H1 (cell line): ENCODE results near the gene SNX25. TPM values are rescaled to one million over a fixed set of nuclear protein-coding genes. Genes with fewer than 3 reads are reported as not detected.

ENCODE experiments used
- CTBP2 ChIP-seq: IDR thresholded peaks from 2 replicates; pipeline ENCODE4 v1.7.0; 2011; ENCODE audit warnings: borderline replicate concordance, mild to moderate bottlenecking, moderate library complexity, mixed read lengths, low read length; ENCODE audit not compliant: insufficient read depth, insufficient read length
- EGR1 ChIP-seq: IDR thresholded peaks from 2 replicates; pipeline ENCODE4 v1.6.1; 2011; ENCODE audit warnings: low read depth, low read length, borderline replicate concordance
- GABPA ChIP-seq: IDR thresholded peaks from 2 replicates; pipeline ENCODE4 v1.6.1; 2011; ENCODE audit warnings: mild to moderate bottlenecking, low read length, moderate library complexity, borderline replicate concordance; ENCODE audit not compliant: insufficient read depth
- GTF2F1 ChIP-seq: IDR thresholded peaks from 2 replicates; pipeline ENCODE4 v1.6.1; 2012; ENCODE audit warnings: low read depth, low read length, improper control_type of control experiment, borderline replicate concordance
- JUND ChIP-seq: IDR thresholded peaks from 2 replicates; pipeline ENCODE4 v1.6.1; 2011; ENCODE audit warnings: mild to moderate bottlenecking, improper control_type of control experiment, low read length
- PHF8 ChIP-seq: fragments of 200-600 bp; sonication (generic); conservative IDR thresholded peaks from 2 replicates; pipeline ENCODE4 v1.7.1; 2012; ENCODE audit warnings: low read depth, mild to moderate bottlenecking, inconsistent platforms, low read length, moderate library complexity
- RBBP5 ChIP-seq: IDR thresholded peaks from 2 replicates; pipeline ENCODE4 v1.7.1; 2012; ENCODE audit warnings: low read depth, mild to moderate bottlenecking, inconsistent platforms, low read length, moderate library complexity, borderline replicate concordance
- SP2 ChIP-seq: IDR thresholded peaks from 2 replicates; pipeline ENCODE4 v1.6.1; 2012; ENCODE audit warnings: mild to moderate bottlenecking, low read length, inconsistent platforms
- TEAD4 ChIP-seq: IDR thresholded peaks from 2 replicates; pipeline ENCODE4 v1.6.1; 2012; ENCODE audit warnings: low read depth, low read length, inconsistent platforms, mixed read lengths
- polyA plus RNA-seq, 7 experiments: library from polyadenylated mRNA; depleted of rRNA in 3 of 7; stranded (reverse) in 5 of 7; unstranded in 2 of 7; fragments of >200 nt in 5 of 7; fragments of 200-250 nt in 2 of 7; gene quantifications; 1 replicate in 5 of 7; 2 replicates in 1 of 7; 4 replicates in 1 of 7; pipeline versions ENCODE4 v1.2.1 to v1.2.3, GENCODE V29; 2011 to 2013; ENCODE audit warnings: missing spikeins in 2 of 7, mixed read lengths in 2 of 7
- total RNA-seq: library from RNA; stranded (reverse); fragmentation: NEBNext Ultra II Directional; extraction: Animal tissue kit (Norgen Biotek cat#: 25700); gene quantifications from 2 replicates; pipeline ENCODE4 v1.2.1, GENCODE V29; 2021
- TF ChIP-seq, protein P1 (sequence below): fragments of 300-600 bp; sonication (generic); IDR thresholded peaks from 2 replicates; pipeline ENCODE4 v1.7.1; 2012; ENCODE audit warnings: low read length, moderate library complexity, mild to moderate bottlenecking, inconsistent platforms; ENCODE audit not compliant: insufficient replicate concordance

SNX25 gene
- total and polyA plus RNA-seq, 2 of the 8 experiments (the other 6 are each of a cell fraction or from before 2014, with no cell fraction given), result 5.4 to 19.9 TPM

DNA sequence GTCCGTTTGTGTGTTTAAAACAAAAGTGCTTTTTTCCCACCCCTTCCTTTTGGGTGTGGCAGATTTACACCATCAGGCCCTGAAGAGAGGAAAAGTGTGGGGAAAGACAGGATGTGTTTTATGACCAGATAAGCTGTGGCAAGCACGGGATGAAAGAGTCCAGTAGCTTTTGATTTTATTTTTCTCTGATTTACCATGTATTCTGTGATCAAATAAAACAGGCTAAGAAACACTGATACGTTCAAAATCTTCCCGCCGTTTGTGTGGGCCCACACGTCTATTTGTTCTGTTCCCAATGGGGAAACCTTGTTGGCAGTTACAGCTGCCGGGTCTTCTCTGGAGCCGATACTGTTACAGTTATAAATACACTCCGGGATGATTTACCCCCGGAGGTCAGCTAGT is 175.5 kb downstream of the SNX25 start (continued):
- TF ChIP-seq, protein P1, sequence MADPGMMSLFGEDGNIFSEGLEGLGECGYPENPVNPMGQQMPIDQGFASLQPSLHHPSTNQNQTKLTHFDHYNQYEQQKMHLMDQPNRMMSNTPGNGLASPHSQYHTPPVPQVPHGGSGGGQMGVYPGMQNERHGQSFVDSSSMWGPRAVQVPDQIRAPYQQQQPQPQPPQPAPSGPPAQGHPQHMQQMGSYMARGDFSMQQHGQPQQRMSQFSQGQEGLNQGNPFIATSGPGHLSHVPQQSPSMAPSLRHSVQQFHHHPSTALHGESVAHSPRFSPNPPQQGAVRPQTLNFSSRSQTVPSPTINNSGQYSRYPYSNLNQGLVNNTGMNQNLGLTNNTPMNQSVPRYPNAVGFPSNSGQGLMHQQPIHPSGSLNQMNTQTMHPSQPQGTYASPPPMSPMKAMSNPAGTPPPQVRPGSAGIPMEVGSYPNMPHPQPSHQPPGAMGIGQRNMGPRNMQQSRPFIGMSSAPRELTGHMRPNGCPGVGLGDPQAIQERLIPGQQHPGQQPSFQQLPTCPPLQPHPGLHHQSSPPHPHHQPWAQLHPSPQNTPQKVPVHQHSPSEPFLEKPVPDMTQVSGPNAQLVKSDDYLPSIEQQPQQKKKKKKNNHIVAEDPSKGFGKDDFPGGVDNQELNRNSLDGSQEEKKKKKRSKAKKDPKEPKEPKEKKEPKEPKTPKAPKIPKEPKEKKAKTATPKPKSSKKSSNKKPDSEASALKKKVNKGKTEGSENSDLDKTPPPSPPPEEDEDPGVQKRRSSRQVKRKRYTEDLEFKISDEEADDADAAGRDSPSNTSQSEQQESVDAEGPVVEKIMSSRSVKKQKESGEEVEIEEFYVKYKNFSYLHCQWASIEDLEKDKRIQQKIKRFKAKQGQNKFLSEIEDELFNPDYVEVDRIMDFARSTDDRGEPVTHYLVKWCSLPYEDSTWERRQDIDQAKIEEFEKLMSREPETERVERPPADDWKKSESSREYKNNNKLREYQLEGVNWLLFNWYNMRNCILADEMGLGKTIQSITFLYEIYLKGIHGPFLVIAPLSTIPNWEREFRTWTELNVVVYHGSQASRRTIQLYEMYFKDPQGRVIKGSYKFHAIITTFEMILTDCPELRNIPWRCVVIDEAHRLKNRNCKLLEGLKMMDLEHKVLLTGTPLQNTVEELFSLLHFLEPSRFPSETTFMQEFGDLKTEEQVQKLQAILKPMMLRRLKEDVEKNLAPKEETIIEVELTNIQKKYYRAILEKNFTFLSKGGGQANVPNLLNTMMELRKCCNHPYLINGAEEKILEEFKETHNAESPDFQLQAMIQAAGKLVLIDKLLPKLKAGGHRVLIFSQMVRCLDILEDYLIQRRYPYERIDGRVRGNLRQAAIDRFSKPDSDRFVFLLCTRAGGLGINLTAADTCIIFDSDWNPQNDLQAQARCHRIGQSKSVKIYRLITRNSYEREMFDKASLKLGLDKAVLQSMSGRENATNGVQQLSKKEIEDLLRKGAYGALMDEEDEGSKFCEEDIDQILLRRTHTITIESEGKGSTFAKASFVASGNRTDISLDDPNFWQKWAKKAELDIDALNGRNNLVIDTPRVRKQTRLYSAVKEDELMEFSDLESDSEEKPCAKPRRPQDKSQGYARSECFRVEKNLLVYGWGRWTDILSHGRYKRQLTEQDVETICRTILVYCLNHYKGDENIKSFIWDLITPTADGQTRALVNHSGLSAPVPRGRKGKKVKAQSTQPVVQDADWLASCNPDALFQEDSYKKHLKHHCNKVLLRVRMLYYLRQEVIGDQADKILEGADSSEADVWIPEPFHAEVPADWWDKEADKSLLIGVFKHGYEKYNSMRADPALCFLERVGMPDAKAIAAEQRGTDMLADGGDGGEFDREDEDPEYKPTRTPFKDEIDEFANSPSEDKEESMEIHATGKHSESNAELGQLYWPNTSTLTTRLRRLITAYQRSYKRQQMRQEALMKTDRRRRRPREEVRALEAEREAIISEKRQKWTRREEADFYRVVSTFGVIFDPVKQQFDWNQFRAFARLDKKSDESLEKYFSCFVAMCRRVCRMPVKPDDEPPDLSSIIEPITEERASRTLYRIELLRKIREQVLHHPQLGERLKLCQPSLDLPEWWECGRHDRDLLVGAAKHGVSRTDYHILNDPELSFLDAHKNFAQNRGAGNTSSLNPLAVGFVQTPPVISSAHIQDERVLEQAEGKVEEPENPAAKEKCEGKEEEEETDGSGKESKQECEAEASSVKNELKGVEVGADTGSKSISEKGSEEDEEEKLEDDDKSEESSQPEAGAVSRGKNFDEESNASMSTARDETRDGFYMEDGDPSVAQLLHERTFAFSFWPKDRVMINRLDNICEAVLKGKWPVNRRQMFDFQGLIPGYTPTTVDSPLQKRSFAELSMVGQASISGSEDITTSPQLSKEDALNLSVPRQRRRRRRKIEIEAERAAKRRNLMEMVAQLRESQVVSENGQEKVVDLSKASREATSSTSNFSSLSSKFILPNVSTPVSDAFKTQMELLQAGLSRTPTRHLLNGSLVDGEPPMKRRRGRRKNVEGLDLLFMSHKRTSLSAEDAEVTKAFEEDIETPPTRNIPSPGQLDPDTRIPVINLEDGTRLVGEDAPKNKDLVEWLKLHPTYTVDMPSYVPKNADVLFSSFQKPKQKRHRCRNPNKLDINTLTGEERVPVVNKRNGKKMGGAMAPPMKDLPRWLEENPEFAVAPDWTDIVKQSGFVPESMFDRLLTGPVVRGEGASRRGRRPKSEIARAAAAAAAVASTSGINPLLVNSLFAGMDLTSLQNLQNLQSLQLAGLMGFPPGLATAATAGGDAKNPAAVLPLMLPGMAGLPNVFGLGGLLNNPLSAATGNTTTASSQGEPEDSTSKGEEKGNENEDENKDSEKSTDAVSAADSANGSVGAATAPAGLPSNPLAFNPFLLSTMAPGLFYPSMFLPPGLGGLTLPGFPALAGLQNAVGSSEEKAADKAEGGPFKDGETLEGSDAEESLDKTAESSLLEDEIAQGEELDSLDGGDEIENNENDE, result no peak
- TF ChIP-seq TEAD4 (no peak), GTF2F1 (no peak), GABPA (no peak), EGR1 (no peak), SP2 (no peak), RBBP5 (no peak), JUND (no peak), CTBP2 (no peak), PHF8 (no peak)
